ENCODE measurements around the gene PLOD1. TPM values are rescaled to one million over a fixed set of nuclear protein-coding genes. Genes with fewer than 3 reads are reported as not detected.

PLOD1 gene
- total and polyA plus RNA-seq, 2 experiments from 2014 or later: 22.4 to 62.9 TPM

GRCh38 chr1:11967028-11967547, 32.6 kb downstream of the PLOD1 start:
- H3K79me2 ChIP-seq (replicated peaks; ENCODE audit: insufficient read depth): no peaks in the 10 kb centered on the region
- no peak overlapping the region for H3K4me3 Mint-ChIP-seq
- no peaks in the 10 kb centered on the region for H3K9me3 Mint-ChIP-seq
- H3K36me3 ChIP-seq (ENCODE audit: insufficient read depth): no peaks in the 10 kb centered on the region
- H3K9me2 ChIP-seq (ENCODE audit: insufficient read depth): no peaks in the 10 kb centered on the region
- no peaks in the 10 kb centered on the region for H4K20me1 ChIP-seq (replicated peaks; ENCODE audit: insufficient read depth)
- H3K27ac ChIP-seq (ENCODE audit: low read depth): no peak overlapping the region
- H3K27ac Mint-ChIP-seq: no peak overlapping the region
- TF ChIP-seq, protein P1, sequence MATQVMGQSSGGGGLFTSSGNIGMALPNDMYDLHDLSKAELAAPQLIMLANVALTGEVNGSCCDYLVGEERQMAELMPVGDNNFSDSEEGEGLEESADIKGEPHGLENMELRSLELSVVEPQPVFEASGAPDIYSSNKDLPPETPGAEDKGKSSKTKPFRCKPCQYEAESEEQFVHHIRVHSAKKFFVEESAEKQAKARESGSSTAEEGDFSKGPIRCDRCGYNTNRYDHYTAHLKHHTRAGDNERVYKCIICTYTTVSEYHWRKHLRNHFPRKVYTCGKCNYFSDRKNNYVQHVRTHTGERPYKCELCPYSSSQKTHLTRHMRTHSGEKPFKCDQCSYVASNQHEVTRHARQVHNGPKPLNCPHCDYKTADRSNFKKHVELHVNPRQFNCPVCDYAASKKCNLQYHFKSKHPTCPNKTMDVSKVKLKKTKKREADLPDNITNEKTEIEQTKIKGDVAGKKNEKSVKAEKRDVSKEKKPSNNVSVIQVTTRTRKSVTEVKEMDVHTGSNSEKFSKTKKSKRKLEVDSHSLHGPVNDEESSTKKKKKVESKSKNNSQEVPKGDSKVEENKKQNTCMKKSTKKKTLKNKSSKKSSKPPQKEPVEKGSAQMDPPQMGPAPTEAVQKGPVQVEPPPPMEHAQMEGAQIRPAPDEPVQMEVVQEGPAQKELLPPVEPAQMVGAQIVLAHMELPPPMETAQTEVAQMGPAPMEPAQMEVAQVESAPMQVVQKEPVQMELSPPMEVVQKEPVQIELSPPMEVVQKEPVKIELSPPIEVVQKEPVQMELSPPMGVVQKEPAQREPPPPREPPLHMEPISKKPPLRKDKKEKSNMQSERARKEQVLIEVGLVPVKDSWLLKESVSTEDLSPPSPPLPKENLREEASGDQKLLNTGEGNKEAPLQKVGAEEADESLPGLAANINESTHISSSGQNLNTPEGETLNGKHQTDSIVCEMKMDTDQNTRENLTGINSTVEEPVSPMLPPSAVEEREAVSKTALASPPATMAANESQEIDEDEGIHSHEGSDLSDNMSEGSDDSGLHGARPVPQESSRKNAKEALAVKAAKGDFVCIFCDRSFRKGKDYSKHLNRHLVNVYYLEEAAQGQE (IDR thresholded peaks at IDR 0.05; ENCODE audit: unreplicated experiment): no peak
- TF ChIP-seq, protein P2, sequence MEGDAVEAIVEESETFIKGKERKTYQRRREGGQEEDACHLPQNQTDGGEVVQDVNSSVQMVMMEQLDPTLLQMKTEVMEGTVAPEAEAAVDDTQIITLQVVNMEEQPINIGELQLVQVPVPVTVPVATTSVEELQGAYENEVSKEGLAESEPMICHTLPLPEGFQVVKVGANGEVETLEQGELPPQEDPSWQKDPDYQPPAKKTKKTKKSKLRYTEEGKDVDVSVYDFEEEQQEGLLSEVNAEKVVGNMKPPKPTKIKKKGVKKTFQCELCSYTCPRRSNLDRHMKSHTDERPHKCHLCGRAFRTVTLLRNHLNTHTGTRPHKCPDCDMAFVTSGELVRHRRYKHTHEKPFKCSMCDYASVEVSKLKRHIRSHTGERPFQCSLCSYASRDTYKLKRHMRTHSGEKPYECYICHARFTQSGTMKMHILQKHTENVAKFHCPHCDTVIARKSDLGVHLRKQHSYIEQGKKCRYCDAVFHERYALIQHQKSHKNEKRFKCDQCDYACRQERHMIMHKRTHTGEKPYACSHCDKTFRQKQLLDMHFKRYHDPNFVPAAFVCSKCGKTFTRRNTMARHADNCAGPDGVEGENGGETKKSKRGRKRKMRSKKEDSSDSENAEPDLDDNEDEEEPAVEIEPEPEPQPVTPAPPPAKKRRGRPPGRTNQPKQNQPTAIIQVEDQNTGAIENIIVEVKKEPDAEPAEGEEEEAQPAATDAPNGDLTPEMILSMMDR (conservative IDR thresholded peaks at IDR 0.05; ENCODE audit: low read depth in 2 of 2): peak; percentile 70 to 92
- 0 out of 2 replicates have a peak, but pooled peaks have one; percentile 30 for TF ChIP-seq POLR2AphosphoS5 (IDR thresholded peaks at IDR 0.05; ENCODE audit: low read depth)
- ATAC-seq (peak; percentile 99), DNase-seq (ENCODE audit: low spot score) (peak; percentile 94)
- H3K4me1 Mint-ChIP-seq: no peaks in the 10 kb centered on the region; the same call in 2 of the 3 replicates
- H3K27me3 Mint-ChIP-seq (ENCODE audit: insufficient read depth, low read depth, poor library complexity): peaks cover 7% of the 10 kb centered on the region
- no peaks in the 10 kb centered on the region for H3F3A ChIP-seq (replicated peaks; ENCODE audit: low read depth)
- no peak overlapping the region for H3K4me2 ChIP-seq
- H2AFZ ChIP-seq: no peak overlapping the region
- H3K36me3 Mint-ChIP-seq (ENCODE audit: low read depth): peaks cover 18% of the 10 kb centered on the region
- H3K27me3 ChIP-seq (ENCODE audit: insufficient read depth): no peaks in the 10 kb centered on the region
- H3K4me1 ChIP-seq (ENCODE audit: insufficient read depth): no peaks in the 10 kb centered on the region
- H3K4me3 ChIP-seq: no peak overlapping the region

GRCh38 chr1:11970441-11971185, 36.1 kb downstream of the PLOD1 start:
- no peak for DNase-seq (ENCODE audit: low spot score)
- no peak overlapping the region for H3K27ac Mint-ChIP-seq
- H3K27me3 ChIP-seq (ENCODE audit: insufficient read depth): no peaks in the 10 kb centered on the region
- TF ChIP-seq JUNB (IDR thresholded peaks at IDR 0.05; ENCODE audit: unreplicated experiment) (no peak), STAT1 (IDR thresholded peaks at IDR 0.05; ENCODE audit: unreplicated experiment) (no peak), POLR2AphosphoS5 (IDR thresholded peaks at IDR 0.05; ENCODE audit: low read depth) (no peak), NANOG (IDR thresholded peaks at IDR 0.05; ENCODE audit: borderline replicate concordance) (no peak), ZNF331 (CRISPR knock-in tag; IDR thresholded peaks at IDR 0.05; ENCODE audit: low read depth) (no peak), EZH2 (IDR thresholded peaks at IDR 0.05; ENCODE audit: low read depth, unreplicated experiment) (no peak)
- TF ChIP-seq, protein P3, sequence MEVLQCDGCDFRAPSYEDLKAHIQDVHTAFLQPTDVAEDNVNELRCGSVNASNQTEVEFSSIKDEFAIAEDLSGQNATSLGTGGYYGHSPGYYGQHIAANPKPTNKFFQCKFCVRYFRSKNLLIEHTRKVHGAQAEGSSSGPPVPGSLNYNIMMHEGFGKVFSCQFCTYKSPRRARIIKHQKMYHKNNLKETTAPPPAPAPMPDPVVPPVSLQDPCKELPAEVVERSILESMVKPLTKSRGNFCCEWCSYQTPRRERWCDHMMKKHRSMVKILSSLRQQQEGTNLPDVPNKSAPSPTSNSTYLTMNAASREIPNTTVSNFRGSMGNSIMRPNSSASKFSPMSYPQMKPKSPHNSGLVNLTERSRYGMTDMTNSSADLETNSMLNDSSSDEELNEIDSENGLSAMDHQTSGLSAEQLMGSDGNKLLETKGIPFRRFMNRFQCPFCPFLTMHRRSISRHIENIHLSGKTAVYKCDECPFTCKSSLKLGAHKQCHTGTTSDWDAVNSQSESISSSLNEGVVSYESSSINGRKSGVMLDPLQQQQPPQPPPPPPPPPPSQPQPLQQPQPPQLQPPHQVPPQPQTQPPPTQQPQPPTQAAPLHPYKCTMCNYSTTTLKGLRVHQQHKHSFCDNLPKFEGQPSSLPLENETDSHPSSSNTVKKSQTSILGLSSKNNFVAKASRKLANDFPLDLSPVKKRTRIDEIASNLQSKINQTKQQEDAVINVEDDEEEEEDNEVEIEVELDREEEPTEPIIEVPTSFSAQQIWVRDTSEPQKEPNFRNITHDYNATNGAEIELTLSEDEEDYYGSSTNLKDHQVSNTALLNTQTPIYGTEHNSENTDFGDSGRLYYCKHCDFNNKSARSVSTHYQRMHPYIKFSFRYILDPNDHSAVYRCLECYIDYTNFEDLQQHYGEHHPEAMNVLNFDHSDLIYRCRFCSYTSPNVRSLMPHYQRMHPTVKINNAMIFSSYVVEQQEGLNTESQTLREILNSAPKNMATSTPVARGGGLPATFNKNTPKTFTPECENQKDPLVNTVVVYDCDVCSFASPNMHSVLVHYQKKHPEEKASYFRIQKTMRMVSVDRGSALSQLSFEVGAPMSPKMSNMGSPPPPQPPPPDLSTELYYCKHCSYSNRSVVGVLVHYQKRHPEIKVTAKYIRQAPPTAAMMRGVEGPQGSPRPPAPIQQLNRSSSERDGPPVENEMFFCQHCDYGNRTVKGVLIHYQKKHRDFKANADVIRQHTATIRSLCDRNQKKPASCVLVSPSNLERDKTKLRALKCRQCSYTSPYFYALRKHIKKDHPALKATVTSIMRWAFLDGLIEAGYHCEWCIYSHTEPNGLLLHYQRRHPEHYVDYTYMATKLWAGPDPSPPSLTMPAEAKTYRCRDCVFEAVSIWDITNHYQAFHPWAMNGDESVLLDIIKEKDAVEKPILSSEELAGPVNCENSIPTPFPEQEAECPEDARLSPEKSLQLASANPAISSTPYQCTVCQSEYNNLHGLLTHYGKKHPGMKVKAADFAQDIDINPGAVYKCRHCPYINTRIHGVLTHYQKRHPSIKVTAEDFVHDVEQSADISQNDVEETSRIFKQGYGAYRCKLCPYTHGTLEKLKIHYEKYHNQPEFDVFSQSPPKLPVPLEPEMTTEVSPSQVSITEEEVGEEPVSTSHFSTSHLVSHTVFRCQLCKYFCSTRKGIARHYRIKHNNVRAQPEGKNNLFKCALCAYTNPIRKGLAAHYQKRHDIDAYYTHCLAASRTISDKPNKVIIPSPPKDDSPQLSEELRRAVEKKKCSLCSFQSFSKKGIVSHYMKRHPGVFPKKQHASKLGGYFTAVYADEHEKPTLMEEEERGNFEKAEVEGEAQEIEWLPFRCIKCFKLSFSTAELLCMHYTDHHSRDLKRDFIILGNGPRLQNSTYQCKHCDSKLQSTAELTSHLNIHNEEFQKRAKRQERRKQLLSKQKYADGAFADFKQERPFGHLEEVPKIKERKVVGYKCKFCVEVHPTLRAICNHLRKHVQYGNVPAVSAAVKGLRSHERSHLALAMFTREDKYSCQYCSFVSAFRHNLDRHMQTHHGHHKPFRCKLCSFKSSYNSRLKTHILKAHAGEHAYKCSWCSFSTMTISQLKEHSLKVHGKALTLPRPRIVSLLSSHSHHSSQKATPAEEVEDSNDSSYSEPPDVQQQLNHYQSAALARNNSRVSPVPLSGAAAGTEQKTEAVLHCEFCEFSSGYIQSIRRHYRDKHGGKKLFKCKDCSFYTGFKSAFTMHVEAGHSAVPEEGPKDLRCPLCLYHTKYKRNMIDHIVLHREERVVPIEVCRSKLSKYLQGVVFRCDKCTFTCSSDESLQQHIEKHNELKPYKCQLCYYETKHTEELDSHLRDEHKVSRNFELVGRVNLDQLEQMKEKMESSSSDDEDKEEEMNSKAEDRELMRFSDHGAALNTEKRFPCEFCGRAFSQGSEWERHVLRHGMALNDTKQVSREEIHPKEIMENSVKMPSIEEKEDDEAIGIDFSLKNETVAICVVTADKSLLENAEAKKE (CRISPR knock-in tag; IDR thresholded peaks at IDR 0.05): no peak

More at GRCh38 chr1:11970441-11971185, 36.1 kb downstream of the PLOD1 start:
- H3K27ac ChIP-seq (ENCODE audit: low read depth): no peak overlapping the region
- no peak overlapping the region for H3K4me3 Mint-ChIP-seq
- H3K4me1 ChIP-seq (ENCODE audit: insufficient read depth): no peaks in the 10 kb centered on the region
- ATAC-seq: no peak
- no peak overlapping the region for H2AFZ ChIP-seq
- H3K79me2 ChIP-seq (replicated peaks; ENCODE audit: insufficient read depth): no peaks in the 10 kb centered on the region
- no peak overlapping the region for H3K4me2 ChIP-seq
- no peaks in the 10 kb centered on the region for H3F3A ChIP-seq (replicated peaks; ENCODE audit: low read depth)
- peaks cover 12% of the 10 kb centered on the region for H3K27me3 Mint-ChIP-seq (ENCODE audit: insufficient read depth, low read depth, poor library complexity)
- H3K36me3 Mint-ChIP-seq (ENCODE audit: low read depth): peaks cover 16% of the 10 kb centered on the region; the same call in 2 of the 3 replicates
- no peak overlapping the region for H3K4me3 ChIP-seq
- no peaks in the 10 kb centered on the region; the same call in 2 of the 3 replicates for H3K4me1 Mint-ChIP-seq
- H3K9me2 ChIP-seq (ENCODE audit: insufficient read depth): no peaks in the 10 kb centered on the region
- no peaks in the 10 kb centered on the region for H3K9me3 Mint-ChIP-seq
- 0 out of 2 replicates have a peak, but pooled peaks cover 4% of the 10 kb centered on the region for H4K20me1 ChIP-seq (replicated peaks; ENCODE audit: insufficient read depth)
- H3K36me3 ChIP-seq (ENCODE audit: insufficient read depth): 0 out of 2 replicates have a peak, but pooled peaks cover 3% of the 10 kb centered on the region
